Suprapubic skin (tissue), 4 donors: ENCODE data around the gene GRID1.

Experiments used
- EP300 ChIP-seq: sonication (generic); formaldehyde crosslinking; IDR thresholded peaks from one replicate; pipeline ENCODE4 v1.6.1; 2017; ENCODE audit warnings: antibody characterized with exemption
- POLR2A ChIP-seq, 2 donors: fragments of 450-650 bp; IDR thresholded peaks; one replicate each; pipeline ENCODE4 v1.6.1; 2017; ENCODE audit warnings: antibody characterized with exemption in 2 of 2, mild to moderate bottlenecking in 2 of 2, moderate library complexity in 2 of 2
- POLR2AphosphoS5 ChIP-seq, 3 donors: sonication (generic); formaldehyde crosslinking; IDR thresholded peaks; one replicate each; pipeline ENCODE4 v1.6.1; 2017; ENCODE audit warnings: antibody characterized with exemption in 3 of 3
- TF ChIP-seq, protein P1 (sequence below), 2 donors: fragments of 200-600 bp in 1 of 2; fragments of 450-650 bp in 1 of 2; sonication (generic) in 1 of 2; IDR thresholded peaks; one replicate each; pipeline ENCODE4 v1.5.1; 2016 to 2019; ENCODE audit warnings: antibody characterized with exemption in 2 of 2, mild to moderate bottlenecking in 1 of 2, moderate library complexity in 1 of 2

GRCh38 chr10:85661123-85661522 lies 705.5 kb downstream of the GRID1 start:
- TF ChIP-seq, protein P1, sequence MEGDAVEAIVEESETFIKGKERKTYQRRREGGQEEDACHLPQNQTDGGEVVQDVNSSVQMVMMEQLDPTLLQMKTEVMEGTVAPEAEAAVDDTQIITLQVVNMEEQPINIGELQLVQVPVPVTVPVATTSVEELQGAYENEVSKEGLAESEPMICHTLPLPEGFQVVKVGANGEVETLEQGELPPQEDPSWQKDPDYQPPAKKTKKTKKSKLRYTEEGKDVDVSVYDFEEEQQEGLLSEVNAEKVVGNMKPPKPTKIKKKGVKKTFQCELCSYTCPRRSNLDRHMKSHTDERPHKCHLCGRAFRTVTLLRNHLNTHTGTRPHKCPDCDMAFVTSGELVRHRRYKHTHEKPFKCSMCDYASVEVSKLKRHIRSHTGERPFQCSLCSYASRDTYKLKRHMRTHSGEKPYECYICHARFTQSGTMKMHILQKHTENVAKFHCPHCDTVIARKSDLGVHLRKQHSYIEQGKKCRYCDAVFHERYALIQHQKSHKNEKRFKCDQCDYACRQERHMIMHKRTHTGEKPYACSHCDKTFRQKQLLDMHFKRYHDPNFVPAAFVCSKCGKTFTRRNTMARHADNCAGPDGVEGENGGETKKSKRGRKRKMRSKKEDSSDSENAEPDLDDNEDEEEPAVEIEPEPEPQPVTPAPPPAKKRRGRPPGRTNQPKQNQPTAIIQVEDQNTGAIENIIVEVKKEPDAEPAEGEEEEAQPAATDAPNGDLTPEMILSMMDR (IDR thresholded peaks at IDR 0.05) = no peak
- no peak for TF ChIP-seq POLR2A (IDR thresholded peaks at IDR 0.05)
- TF ChIP-seq POLR2AphosphoS5 (IDR thresholded peaks at IDR 0.05) = no peak
- no peak for TF ChIP-seq EP300
